HG03280 (cell line): ENCODE results near the gene PGS1.

Source experiments
- ATAC-seq: cut with Tn5 transposase; IDR thresholded peaks from one replicate; pipeline ENCODE4 v1.9.1; 2021; ENCODE audit warnings: mild to moderate bottlenecking, moderate library complexity; ENCODE audit not compliant: unreplicated experiment

The PGS1 gene

GRCh38 chr17:78466786-78467715 lies 88.6 kb downstream of the PGS1 start:
- ATAC-seq, result no peak

- no peak for ATAC-seq
Observed at GRCh38 chr17:78468366-78468765, 89.9 kb downstream of the PGS1 start.

GRCh38 chr17:78469443-78469842 lies 91.0 kb downstream of the PGS1 start:
- ATAC-seq, result no peak

- no peak for ATAC-seq
Observed at GRCh38 chr17:78471635-78472034, 93.2 kb downstream of the PGS1 start.

GRCh38 chr17:78472035-78472905 lies 93.8 kb downstream of the PGS1 start:
- ATAC-seq, result no peak

GRCh38 chr17:78473951-78474613 lies 95.6 kb downstream of the PGS1 start:
- ATAC-seq, result no peak
